ENCODE data around the gene DHRS3.

DNA sequence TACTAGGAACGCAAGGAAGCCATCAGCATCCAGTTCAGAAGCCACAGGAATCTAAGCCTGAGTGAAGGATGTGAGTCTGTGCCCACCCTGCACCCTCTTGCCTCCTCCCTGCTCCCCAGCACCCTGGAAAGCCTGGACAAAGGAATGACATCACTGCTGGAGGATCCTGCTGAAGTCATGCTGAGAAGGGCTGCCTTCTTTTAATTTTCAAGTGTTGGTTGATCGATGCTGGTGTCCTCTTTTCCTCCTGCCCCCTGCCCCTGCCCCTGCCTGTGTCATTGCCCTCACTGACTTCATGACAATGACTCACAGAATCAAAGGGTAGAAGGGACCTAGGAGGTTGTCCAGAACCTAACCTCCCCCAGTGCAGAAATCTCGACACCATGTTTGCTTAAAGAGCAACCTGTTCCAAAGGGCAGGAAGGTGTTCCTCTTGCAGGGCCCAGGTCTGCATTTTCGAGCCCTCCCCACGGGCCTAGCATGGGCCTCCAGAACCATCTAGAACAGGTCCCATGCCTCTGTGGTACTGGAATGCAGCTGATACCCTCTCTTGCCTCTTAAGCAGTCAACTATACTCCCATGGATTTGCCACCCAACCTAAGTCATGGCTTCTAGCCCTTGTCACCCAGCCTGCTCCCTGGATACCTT, 9.6 kb downstream of the DHRS3 start:
- TF ChIP-seq, protein P1, sequence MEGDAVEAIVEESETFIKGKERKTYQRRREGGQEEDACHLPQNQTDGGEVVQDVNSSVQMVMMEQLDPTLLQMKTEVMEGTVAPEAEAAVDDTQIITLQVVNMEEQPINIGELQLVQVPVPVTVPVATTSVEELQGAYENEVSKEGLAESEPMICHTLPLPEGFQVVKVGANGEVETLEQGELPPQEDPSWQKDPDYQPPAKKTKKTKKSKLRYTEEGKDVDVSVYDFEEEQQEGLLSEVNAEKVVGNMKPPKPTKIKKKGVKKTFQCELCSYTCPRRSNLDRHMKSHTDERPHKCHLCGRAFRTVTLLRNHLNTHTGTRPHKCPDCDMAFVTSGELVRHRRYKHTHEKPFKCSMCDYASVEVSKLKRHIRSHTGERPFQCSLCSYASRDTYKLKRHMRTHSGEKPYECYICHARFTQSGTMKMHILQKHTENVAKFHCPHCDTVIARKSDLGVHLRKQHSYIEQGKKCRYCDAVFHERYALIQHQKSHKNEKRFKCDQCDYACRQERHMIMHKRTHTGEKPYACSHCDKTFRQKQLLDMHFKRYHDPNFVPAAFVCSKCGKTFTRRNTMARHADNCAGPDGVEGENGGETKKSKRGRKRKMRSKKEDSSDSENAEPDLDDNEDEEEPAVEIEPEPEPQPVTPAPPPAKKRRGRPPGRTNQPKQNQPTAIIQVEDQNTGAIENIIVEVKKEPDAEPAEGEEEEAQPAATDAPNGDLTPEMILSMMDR (IDR thresholded peaks at IDR 0.05 in 2 of 3, conservative IDR thresholded peaks at IDR 0.05 in 1 of 3; ENCODE audit: borderline replicate concordance in 1 of 3, insufficient read depth in 1 of 3, low read depth in 2 of 3, low read length in 2 of 3): no peak
- no peak for TF ChIP-seq POLR2AphosphoS5 (IDR thresholded peaks at IDR 0.05; ENCODE audit: low read depth, low read length)
- no peak for TF ChIP-seq SIN3A (IDR thresholded peaks at IDR 0.05; ENCODE audit: low read depth)
- TF ChIP-seq, protein P2, sequence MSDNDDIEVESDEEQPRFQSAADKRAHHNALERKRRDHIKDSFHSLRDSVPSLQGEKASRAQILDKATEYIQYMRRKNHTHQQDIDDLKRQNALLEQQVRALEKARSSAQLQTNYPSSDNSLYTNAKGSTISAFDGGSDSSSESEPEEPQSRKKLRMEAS (IDR thresholded peaks at IDR 0.05): no peak
- no peak for TF ChIP-seq EZH2phosphoT487 (IDR thresholded peaks at IDR 0.05; ENCODE audit: borderline replicate concordance)
- TF ChIP-seq CEBPB (IDR thresholded peaks at IDR 0.05; ENCODE audit: low read depth): no peak
- no peak for TF ChIP-seq ZFX (IDR thresholded peaks at IDR 0.05)
- no peak for TF ChIP-seq EZH2 (IDR thresholded peaks at IDR 0.05)

Data from HCT116 (cell line).